GM21360 (cell line): Measurements from ENCODE around the gene PDIA2.

Source experiments
- ATAC-seq: cut with Tn5 transposase; IDR thresholded peaks from one replicate; pipeline ENCODE4 v1.9.1; 2021; ENCODE audit warnings: mild to moderate bottlenecking, moderate library complexity; ENCODE audit not compliant: unreplicated experiment

PDIA2 gene

DNA sequence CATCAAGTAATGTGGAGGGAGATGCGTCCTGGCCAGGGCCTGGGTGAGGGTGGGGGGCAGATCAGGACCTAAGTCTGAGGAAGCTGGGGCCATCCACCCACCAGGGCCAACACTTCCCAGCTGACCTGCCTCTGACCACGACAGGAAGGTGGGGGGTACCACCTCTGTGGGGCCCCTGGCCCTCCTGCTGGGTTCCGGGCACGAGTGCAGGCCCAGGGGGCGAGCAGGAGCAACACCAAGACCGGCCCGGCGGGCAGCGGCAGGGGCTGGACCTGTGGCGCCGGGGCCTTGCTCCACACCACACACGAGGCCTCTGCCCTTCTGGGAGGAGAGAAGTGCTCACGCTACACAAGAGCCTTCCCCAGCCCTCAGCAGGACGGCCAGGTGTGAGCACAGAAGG, 13.3 kb downstream of the PDIA2 start:
- ATAC-seq, result no peak

DNA sequence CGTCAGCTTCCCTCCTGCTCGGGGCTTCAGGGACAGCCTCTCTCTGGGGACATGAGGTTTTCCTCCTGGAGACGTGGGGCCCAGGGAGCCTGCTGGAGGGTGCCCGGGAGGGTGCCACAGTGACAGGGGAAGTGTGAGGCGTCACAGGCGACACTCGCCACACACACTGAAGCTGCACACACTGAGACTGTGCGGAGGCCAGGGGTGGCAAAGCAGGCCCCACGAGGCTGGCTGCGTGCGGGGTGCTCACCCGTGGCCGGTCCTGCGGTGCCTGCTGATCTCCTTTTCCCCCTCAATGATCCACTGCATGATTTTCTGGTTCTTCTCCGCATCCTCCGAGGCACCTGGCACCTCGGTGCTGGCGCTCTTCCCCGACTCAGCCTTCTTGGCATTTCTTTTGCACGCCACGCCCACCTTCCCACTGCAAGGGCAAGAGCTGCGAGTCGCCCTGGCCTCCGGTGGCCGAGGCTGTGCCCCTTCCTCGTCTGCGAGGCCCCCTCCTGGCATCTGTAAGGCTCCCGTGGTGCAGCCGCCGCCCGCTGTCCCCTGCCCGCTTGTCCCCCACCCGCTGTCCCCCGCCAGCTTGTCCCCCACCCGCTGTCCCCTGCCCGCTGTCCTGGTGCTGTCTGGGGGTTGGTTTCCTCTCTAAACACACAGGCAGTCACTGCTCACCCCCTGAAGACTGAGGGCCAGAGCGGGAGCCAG, 14.0 kb downstream of the PDIA2 start:
- ATAC-seq, result no peak

DNA sequence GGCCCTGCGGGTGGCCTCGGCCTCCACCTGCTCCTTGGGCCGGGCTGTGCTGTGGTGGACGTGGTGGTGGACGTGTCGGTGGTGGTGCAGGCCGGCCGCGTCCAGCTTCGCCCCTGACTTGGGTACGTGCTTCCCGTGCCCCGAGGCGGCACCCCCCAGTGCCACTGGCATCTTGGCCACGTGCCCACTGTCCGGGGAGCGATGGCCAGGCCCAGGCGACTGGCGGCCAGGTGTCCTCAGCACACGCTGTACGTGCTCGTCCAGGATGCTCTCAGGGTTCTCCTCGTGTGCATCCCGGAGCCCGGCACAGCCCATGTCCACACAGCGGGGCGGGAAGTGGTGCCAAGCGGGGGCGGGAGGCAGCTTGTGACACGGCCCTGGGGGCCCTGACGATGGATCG, 14.9 kb downstream of the PDIA2 start:
- ATAC-seq, result no peak

DNA sequence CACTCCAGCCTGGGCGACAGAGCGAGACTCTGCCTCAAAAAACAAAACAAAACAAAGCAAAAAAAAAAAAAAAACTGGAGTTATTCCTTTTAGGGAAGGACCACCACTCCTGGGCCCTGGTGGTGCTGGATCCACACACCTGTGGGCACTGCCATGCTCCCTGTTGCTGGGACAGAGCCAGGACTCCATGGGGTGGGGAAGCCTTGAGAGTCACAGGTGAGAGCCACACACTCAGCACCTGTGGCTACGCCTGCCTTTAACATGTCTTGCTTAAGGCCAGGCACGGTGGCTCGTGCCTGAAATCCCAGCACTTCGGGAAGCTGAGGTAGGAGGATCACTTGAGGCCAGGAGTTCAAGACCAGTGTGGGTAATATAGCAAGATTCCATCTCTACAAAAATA, 18.3 kb downstream of the PDIA2 start:
- no peak for ATAC-seq

DNA sequence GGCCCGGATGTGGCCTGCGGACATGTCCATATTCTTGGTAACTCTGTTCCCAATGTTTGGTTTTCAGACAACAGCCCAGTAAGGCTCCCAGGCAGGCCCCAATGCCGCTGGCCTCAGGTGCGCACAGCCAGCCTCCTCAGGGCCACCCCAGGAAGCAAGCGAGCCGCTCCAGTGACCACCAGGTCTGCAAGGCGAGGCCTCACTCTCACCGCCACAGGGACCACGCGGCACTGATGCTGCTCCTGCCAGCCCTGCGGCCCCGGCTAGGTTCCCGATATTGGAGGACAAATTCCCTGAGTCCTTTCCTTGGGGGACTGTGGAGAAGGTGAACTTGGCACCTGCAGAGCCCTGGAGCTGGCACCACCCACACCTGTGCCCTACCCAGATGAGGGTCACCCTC, 19.0 kb downstream of the PDIA2 start:
- no peak for ATAC-seq

DNA sequence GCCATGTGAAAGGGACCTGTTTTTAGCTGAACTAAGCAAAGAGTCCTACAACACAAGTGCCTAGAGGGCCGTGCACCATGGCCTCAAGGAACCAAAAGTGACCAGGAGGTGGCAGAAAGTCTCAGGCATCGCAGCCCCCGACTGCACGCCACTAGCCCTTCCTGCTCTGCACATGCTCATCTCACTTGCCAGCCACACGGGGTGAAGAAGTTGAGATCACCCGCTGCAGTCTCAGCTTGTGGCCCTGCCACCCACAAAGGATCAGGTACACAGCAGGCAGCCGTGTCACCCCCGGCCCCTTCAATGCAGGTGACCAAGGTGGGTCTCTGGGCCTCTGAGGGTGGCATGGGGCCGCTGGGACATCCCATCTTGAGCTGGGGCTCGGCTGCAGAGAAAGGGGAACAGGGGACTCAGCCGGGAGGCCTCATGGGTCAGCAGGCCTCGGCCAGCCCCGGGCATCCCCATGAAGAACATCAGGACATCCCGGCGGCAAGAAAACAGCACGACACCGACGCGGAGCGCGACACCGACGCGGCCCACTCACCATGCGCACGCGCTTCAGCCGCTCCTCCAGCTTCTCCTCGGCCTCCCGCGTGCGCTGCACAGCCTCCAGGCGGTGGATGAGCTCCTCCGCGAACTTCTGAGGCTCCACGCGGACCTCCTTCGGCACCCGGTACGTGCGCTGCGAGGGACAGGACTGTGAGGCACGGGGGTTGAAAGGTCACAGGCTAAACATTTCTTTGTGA, 21.0 kb downstream of the PDIA2 start:
- ATAC-seq, result no peak

DNA sequence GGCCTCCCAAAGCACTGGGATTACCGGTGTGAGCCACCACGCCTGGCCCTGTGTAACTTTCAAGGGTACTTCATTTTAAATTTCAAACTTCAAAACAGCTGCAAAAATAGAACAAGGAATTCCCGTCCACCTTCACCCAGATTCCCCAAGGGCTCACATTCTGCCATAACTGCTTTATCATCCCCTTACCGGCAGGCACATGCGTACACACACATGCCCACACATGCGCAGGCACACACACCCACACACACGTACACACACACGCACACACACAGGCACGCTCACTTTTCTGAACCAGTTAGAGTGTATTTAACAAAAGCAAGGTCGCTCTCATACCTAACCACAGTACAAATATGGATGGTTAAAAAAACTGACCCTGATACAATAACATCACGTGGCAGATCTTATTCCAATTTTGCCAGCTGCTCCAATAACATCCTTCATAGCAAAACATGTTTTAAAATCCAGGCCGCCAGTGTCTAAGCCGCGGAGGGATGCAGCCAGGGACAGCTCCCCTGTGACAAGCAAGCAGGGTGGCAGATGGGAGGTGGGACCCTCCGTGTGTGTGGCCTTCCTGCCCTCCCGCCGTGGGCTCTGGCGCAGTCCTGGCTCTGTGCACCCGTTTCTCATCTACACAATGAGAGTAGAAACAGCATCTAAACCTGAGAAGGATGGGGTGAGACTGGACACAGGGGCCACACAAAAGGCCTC, 23.1 kb downstream of the PDIA2 start:
- ATAC-seq, result no peak

DNA sequence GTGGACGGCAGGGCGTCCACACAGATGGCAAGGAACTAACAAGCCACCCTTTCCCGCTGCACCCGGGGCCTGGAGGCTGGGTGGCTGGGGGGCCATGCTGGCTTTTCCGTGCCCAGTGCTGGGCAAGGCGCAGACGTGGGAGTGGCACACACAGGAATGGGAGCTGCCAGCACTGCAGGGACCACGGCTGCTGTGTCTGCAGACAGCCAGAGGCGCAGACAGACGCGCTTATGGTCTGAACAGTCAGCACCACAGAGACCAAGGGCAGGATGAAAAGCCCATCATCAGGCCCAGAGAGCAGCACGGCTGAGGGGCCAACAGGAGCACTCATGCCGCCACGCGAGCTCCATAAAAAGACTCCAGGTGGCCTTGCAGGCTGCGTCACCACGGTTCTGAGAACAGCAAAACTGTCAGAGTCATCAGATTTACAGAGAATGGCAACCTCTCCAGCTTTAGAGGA, 24.0 kb downstream of the PDIA2 start:
- no peak for ATAC-seq

DNA sequence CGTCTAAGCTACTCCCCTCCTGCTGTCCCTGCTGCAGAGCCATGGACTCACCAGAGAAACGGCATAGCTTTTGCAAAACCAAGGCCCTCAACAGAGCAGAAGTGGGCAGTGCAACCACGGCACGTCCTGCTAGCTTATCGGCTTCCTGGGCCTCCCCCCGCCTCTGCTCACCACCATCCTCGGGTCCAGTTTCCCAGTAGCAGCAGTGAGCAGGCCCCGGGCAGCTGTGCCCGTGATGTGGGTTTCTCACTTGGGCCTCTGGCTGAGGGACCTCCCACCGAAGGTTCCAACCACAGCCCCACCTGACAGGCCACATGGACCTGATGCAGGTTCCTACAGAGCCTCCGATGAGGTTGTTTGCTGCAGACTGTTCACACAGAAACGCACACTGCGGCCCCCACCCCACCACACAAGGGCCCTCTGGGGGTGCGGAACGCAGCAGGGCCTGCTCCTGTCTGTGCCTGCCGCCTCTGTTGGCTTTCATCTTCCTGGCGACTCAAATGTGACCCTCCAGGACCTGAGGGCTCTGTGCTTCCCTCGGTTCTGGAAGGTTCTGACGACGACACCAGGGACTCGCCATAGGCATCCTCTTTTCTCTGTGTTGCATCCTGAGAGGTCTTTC, 24.8 kb downstream of the PDIA2 start:
- no peak for ATAC-seq

DNA sequence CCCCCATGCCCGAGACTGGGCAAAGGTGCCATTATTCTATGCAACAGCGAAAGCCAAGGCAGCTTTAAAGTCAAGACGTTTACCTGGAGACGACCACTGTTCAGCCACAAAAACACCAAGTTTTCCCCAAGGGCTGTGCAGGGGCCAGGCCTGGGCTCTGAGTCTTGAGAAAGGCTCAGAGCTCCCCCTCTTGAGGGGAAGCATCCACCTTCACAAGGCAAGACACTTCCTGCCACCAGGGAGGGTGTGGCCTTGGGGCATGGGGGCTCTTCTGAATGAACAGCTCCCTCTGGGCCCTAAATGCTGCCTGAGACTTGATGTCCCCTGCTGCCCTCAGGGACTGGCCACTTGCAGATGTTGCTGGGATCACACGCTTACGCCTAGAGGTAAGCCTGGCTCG, 26.5 kb downstream of the PDIA2 start:
- no peak for ATAC-seq

DNA sequence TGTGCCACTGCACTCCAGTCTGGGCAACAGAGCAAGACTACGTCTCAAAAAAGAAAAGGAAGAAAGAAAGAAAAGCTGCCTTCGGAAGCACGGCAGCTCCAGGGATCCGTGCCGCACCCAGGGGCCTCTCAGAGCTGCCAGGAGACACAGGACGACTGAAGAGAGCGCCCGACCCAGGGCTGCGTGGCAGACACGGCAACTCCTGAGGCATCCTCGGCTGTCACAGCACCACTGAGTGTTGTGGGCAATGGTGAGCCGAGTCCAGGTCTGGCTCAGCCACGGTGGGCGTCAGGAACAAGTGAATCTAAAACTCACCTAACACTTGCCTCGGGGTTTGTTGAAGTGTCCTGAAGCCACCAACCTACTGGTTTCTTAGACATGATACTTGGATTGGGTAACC, 28.8 kb downstream of the PDIA2 start:
- ATAC-seq, result no peak

DNA sequence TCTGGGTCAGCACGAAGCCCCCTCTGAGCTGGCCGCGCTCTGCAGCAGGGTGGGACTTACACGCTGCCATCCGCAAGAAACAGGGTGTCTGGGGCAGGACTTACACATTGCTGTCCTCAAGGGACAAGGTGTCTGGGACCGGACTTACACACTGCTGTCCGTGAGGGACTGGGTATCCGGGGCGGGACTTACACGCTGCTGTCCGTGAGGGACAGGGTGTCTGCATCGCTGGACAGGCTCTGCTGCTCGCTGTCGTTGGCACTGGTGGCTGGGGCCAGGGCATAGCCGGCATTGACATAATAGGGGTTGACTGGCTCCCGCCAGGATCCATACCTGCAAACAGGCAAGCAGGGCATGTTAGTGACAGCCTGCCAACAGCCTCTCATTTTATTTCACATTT, 31.4 kb downstream of the PDIA2 start:
- no peak for ATAC-seq

DNA sequence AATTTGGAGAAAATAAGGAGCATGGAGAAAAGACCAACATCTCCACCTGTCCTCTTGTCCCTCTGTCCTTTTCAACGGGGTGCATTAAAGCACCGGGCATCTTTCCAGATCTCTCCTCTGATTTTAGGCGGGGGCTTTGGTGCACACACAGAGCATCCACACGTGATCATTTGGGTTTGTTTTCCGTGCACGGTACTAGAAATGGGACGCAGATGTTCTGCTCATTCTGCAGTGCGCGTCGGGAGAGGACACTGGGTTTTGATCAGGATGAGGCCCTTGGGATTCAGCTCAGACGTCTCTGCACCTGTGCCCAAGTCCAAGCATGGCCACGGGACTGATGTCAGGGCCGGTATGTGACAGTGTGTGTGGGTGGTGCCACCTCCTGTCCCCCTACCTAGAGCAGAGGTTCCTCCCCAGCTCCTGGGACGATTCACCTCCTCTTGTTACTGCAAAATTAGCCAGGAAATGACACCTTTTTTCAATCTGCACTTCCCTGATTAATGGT, 31.9 kb downstream of the PDIA2 start:
- ATAC-seq, result no peak

DNA sequence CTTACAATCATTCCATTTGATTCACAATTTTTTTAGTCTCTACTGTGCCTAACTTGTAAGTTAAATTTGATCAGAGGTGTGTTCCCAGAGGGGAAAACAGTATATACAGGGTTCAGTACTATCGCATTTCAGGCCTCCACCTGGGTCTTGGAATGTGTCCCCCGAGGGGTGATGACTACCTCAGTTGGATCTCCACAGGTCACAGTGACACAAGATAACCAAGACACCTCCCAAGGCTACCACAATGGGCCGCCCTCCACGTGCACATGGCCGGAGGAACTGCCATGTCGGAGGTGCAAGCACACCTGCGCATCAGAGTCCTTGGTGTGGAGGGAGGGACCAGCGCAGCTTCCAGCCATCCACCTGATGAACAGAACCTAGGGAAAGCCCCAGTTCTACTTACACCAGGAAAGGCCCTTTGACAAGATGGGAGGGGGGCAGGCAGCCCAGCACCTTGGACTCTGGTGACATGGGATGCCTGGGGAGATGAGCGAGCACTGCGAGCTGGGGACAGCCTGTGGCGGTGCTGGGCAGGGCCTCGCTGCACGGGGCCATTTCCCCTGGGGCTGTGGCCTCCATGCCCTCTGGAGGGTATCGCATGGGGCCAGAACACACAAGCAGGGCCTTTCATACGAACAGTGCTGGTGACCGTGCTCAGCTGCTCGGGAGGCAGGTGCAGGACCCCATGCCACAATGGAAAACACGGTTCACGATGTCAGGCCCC, 33.9 kb downstream of the PDIA2 start:
- ATAC-seq, result no peak

DNA sequence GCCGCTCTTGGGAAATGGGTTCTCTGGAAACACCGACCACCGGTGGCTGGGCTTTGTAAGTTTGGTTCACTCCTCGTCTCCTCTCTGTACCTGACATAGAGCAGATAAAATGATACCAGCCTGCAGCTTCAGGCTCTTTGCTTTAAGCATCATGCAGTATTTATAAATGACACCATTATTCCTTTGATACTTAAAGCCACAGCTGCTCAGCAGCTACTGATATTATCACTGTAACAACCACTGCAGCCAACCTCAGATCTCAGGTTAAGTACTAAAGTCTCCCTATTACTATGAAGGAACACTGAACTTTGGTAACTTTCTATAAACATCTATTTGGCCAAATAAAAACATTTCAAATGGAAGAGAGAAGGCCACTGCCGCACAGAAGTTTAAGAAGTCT, 34.6 kb downstream of the PDIA2 start:
- ATAC-seq, result no peak

DNA sequence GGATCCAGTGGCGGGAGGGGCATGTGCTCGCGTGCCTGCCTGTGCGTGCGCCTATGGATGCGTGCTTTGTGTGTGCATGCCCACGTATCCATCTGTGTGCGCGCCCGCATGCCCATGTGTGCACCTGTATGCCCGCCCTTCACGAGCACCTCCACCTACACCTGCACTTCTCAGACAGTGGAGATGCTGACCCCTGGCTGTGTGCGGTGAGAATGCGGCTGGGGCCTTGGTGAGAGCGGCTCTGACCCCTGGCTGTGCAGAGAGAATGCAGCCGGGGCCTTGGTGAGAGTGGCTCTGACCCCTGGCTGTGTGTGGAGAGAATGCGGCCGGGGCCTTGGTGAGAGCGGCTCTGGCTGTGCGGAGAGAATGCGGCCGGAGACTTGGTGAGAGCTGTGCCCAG, 35.7 kb downstream of the PDIA2 start:
- no peak for ATAC-seq

DNA sequence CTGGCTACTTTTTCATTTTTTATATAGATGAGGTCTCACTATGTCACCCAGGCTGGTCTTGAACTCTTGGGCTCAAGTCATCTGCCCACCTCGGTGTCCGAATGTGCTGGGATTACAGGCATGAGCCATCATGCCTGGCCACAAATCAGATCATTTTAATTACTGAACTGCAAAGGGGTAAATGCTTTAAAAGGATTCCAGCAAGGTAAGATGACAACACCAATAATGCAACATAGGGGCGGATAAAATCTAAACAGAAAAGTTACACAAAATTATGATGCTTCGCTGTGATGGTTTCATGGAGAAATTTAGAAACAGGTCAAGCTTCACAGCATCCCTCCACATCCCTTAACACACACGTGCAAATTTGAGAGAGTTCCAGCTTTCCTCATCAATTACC, 37.2 kb downstream of the PDIA2 start:
- no peak for ATAC-seq

DNA sequence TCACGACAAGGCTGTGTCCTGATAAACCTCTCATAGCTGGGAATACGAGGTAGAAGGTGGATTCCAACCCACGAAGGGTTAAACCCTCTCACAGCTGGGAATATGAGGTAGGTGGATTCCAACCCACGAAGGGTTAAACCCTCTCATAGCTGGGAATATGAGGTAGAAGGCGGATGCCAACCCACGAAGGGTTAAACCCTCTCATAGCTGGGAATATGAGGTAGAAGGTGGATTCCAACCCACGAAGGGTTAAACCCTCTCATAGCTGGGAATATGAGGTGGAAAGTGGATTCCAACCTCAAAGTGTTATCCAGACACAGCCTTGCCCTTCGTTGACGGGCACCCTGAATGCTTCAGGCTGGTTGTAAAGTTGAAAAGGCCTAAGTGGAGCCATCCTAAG, 38.6 kb downstream of the PDIA2 start:
- no peak for ATAC-seq

DNA sequence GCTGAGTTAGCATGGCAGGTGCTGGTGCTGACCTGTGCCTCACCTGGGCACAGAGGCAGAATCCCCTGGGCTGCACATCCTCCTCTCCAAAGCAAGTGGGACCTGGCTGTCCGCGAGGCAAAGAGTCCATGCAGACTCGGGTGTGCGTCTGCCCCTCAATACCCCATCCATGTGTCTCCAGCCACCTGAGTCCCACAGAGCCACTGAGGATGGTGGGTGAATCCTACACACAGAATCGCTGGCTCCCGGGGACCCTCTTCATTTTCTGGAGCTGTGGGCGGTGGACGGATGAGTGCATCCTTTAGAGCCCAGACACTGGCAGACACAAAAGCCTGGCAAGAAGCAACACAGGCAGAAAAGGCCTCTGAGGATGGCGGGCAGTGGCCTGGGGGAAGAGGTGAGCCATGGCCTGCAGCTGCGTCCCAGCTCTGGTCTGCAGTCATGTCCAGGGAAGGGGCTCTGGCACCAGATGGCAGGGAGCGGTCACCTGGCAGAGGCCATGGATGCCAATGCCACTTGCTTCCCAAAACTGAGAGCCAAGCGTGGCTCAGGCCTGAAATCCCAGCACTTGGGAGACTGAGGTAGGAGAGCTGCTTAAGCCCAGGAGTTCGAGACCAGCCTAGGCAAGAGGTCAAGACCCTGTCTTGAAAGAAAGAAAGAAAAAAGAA, 39.6 kb downstream of the PDIA2 start:
- ATAC-seq, result no peak

DNA sequence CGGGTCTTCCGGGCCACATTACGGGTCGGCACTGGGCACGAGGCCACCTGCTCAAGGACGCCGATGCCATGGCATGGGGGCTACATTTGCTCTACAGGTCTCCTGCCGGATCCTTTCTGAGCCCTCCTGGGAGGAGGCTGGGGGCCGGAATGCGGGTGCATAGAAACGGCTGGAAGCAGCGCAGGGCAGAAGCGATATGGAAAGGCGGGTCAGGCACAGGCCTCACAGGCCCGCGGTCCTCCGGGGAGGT, 41.2 kb downstream of the PDIA2 start:
- ATAC-seq, result no peak
